HL-60/S4 treated with retinoic acid at 250 ng/mL for 4 days and 3 days (cell line): ENCODE data around the gene TP53BP2.
"Not testable (repeated sequence)": the region's sequence is repeated elsewhere in the genome, so short reads cannot be mapped to it uniquely, and the experiment has no call there.

Experiments used
- in situ Hi-C: fragments of 300-500 bp; cut with MboI; formaldehyde crosslinking; loops from 2 replicates; pipeline ENCODE4 v1.7.0; 2022; ENCODE audit warnings: low sequenced_read_pairs

The TP53BP2 gene

GRCh38 chr1:223748405-223748772 is 97.4 kb downstream of the TP53BP2 start:
- in situ Hi-C loops, result no loop called here

- in situ Hi-C loops, result no loop called here
Measured at GRCh38 chr1:223747838-223748335, 97.9 kb downstream of the TP53BP2 start.

GRCh38 chr1:223745731-223746130 is 100.0 kb downstream of the TP53BP2 start:
- in situ Hi-C loops, result no loop called here

- in situ Hi-C loops, result no loop called here
Measured at GRCh38 chr1:223742856-223743517, 102.8 kb downstream of the TP53BP2 start.

GRCh38 chr1:223741861-223742260 is 103.9 kb downstream of the TP53BP2 start:
- in situ Hi-C loops, result no loop called here

- in situ Hi-C loops, result not testable (repeated sequence)
Measured at GRCh38 chr1:223740038-223740736, 105.6 kb downstream of the TP53BP2 start.

GRCh38 chr1:223739366-223740037 is 106.2 kb downstream of the TP53BP2 start:
- in situ Hi-C loops, result no loop called here

GRCh38 chr1:223738465-223739365 is 107.0 kb downstream of the TP53BP2 start:
- in situ Hi-C loops, result no loop called here

- in situ Hi-C loops, result no loop called here
Measured at GRCh38 chr1:223737342-223737741, 108.4 kb downstream of the TP53BP2 start.

GRCh38 chr1:223736638-223737037 is 109.1 kb downstream of the TP53BP2 start:
- in situ Hi-C loops, result not testable (repeated sequence)

- in situ Hi-C loops, result no loop called here
Measured at GRCh38 chr1:223733898-223734852, 111.6 kb downstream of the TP53BP2 start.

- in situ Hi-C loops, result no loop called here
Measured at GRCh38 chr1:223732993-223733798, 112.6 kb downstream of the TP53BP2 start.

- in situ Hi-C loops, result no loop called here
Measured at GRCh38 chr1:223731133-223731770, 114.5 kb downstream of the TP53BP2 start.

GRCh38 chr1:223730479-223731132 is 115.1 kb downstream of the TP53BP2 start:
- in situ Hi-C loops, result no loop called here

- in situ Hi-C loops, result no loop called here
Measured at GRCh38 chr1:223729906-223730305, 115.8 kb downstream of the TP53BP2 start.
